GM21723 (cell line): ENCODE measurements around the gene SGO1.
A peak's percentile ranks its signal among the peaks of the same experiment; 100 is the strongest.

ENCODE experiments used
- ATAC-seq: cut with Tn5 transposase; IDR thresholded peaks from one replicate; pipeline ENCODE4 v1.9.1; 2021; ENCODE audit warnings: mild to moderate bottlenecking, moderate library complexity; ENCODE audit not compliant: unreplicated experiment

SGO1 gene

DNA sequence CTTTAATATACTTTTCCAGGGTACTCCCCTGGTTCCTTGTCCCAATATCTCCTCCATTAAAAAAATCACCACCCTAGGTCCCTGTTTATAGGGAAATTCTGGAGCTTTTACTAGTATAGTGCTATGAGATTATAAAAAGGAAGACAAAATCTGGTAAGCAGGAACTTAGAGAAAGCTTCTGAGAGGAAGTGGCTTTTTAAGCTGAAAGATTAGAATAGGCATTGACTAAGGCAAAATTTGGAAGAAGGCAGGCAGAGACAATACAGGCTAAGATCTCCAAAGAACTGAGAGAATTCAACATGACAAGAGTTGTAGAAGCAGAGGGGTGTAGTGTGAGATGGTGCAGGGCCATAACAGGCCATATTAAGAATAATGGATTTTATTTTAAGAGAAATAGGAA lies 25.8 kb downstream of the SGO1 start:
- no peak for ATAC-seq

DNA sequence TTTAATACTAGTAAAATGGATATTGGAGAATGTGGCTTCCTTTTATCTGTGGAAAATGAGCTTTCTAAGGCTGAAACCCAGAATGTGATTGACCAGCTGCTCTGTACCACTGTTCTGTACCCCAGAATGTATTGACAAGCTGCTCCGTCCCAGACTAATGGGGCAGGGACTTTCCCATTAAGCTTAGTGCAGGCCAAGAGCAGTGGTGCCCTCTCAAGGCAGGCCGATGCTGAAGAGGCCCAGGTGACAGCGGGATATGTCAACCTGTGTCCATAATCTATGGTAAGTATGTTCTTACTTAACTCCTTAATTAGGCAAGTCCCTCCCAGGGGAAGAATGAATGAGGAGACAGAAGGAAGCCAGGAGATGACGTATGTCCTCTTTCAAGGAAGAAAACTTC lies 31.1 kb downstream of the SGO1 start:
- no peak for ATAC-seq

DNA sequence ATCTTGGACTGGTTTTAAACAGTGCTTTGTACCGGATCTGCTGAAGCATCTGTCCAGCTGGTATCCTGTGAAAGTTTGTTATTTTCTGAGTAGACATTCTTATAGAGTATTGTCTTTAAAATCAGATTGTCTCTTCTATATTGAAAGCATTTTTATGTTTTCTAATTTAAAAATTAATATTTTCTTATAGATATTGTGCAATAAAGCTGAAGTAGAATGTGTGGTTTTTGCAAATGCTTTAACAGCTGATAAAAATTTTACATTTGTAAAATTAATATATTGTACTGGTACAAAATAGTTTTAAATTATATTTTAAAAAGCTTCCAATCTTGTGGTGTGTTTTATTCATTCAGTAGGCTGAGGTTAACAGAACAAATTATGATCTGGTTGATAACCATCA lies 31.9 kb downstream of the SGO1 start:
- no peak for ATAC-seq

DNA sequence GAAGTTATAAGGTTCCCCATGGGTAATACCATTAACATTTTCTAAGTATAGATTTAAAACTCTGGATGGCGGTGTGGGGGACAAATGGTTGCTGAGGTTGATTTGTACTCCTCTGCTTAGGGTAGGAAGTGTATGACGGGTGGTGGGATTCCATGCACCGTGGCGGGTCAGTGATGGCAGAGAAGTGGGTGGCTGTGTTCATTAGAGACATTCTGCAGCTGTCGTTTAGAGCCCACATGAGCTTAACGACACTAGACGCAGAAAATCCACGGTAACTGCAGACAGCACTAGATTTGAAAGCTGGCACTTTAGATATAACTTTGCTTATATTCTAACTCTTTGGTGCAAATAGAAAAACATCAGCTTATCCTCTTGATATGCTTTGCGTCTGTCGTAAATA lies 37.5 kb downstream of the SGO1 start:
- no peak for ATAC-seq

DNA sequence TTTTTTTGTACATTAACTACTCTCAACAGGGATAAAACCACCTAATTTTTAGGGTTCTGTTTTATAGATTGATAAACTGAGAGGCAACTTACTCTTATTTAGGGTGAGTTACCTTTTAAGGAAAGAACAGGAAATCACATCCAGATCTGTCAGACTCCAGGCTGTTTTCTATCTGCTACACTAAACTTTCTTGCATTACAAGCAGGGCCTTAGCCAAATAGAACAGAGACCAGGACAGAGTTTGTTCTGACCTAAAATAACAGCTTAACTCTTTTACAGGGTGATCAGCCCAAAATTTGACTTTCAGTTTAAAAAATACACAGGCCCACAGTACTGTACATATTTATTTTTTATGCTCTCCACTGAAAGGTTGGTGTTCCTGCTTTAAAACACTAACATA lies 38.6 kb downstream of the SGO1 start:
- ATAC-seq = no peak

DNA sequence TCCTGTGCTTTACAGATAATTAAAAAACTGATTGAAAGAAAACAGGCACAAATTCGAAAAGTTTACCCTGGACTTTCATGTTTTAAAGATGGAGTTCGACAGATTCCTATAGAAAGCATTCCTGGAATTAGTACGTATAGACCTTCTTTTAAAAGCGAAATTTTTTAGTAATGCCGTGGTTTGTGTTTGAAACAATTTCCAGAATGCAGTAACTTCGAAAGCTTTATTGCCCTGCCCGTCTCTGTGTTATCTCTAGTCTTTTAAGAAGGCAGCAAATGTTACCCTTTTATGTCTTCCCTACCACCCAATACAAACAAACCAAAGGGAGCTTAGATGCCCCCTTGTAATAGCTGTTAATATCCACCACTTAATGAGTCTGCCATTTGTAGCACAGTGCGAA lies 39.7 kb downstream of the SGO1 start:
- no peak for ATAC-seq

DNA sequence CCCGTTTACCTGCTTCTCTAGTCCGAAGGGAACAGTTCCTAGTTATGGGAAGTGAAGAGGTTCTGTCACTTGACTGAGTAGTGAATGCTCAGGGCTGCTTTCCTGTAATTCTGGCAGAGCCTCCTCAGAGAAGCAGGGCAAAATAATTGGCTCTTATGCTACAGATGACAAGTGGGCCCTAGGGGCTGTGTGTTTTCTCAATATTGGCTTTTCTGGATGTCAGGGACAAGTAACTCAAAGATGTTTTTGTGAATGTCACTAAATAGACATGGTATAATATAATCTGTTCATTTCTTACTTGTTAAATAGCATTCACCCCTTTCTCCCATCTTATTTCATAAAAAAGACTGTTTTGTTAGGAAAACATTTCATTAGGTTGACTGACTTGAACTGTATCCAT lies 40.1 kb downstream of the SGO1 start:
- no peak for ATAC-seq

DNA sequence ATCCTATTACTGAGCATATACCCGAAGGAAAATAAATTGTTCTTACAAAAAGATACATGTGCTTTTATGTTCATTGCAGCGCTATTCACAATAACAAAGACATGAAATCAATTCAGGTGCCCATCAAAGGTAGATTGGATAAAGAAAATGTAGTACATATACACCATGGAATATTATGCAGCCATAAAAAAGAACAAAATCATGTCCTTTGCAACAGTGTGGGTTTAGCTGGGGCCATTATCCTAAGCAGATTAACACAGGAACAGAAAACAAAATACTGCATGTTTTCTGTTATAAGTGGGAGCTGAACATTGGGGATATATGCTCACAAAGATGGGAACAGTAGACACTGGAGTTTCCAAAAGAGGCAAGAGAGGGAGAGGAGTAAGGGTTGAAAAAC lies 42.5 kb downstream of the SGO1 start:
- ATAC-seq = no peak

DNA sequence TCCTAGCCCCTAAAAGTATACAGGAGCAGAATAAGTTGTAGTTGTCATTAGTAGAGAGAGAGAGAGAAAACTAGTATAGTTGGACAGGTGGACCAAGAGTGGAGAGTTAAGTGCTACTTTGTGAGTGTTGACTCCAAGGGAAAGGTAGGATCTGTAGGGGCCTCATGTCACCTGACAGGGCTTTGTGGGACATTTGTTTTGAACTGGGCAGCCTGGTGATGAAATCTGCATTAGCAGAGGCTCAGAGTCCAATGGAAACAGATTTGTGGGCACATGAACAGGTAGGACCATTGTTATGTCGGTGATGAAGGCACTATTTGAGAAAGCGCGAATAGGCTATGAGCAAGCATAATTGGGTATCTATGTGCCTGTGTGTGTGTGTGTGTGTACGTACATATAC lies 43.5 kb downstream of the SGO1 start:
- ATAC-seq = no peak

DNA sequence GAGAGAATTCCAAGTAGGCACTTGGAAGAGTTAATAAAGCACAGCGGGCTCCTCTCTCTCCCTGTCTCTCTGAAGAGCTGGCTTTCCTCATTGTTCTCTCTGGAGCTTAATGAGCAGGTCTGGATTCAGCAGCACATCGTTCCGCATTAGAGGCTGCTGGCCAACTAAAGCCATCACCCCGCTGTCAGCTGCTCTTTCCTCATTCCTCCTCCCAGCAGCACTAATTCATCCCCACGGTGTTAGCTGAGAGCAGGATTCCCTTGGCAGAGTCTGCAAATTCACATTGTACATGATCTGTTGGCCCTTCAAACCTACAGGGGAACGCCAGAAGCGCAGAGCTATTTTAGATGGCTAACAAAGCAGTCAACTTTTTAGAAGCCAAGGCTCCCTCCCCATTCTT lies 44.2 kb downstream of the SGO1 start:
- ATAC-seq = no peak

DNA sequence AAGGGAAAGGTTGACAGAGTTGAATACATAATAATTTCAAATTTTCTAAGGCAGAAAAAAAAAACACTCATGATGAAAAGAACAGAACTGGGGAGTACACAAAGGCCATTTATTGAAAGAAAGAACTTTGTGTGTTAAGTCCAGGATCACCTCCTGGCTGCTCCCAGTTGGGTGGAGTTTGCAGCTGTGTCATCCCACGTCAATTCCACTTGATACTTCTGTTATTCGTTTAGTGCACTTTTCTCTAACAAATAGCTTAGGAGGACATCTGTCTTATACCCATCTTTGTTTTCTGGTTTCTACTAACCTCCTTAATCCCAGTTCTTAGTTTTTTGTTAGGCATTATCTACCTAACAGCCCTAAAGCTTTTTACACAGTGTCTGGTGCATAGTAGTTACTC lies 44.7 kb downstream of the SGO1 start:
- no peak for ATAC-seq

DNA sequence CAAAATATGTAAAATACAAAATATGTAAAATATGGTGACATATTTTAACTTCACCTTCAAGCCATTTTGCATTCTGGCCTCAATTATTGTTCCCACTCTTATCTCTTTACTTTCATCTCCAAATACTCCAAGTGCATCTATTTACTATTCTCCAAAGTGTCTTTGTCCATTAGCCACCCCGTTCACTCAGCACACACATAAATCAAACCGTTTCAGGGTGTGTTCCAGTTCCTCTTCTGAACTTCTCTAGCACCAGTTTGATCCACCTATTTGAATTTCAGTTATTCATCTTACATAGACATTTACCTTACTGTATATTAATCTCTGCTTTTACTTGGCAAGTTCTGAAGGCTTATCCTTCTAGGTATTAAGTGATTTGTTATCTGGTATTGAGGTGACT lies 45.1 kb downstream of the SGO1 start:
- ATAC-seq = no peak

DNA sequence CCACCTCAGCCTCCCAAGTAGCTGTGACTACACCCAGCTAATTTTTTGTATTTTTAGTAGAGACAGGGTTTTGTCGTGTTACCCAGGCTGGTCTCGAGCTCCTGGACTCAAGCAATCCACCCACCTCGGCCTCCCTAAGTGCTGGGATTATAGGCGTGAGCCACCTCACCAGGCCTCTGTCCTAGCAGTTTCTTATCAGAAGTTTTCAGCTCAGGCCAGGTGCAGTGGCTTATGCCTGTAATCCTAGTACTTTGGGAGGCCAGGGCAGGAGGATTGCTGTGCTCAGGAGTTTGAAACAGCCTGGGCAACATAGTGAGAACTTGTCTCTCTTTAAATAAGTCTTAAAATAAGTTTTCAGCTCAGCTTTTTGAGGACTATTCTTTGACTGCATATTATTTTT lies 48.4 kb downstream of the SGO1 start:
- no peak for ATAC-seq

DNA sequence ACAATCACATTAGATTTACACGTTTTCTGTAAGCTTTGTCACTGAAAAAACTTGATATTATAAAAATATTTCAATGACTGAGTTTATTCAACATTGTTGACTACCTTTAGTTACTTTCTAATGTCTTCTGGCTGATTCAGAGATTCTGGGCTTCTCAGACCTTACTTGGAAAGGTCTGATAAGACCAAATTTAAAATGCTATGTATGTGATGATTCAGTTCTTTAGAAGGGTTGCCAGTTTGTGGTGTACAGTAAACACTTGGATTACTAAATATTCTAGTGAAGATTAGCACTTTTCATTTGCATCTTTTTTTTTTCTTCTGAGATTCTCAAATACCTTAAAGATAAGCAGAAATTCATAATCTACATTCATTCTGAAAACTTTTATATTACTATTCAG lies 49.8 kb downstream of the SGO1 start:
- ATAC-seq = no peak

DNA sequence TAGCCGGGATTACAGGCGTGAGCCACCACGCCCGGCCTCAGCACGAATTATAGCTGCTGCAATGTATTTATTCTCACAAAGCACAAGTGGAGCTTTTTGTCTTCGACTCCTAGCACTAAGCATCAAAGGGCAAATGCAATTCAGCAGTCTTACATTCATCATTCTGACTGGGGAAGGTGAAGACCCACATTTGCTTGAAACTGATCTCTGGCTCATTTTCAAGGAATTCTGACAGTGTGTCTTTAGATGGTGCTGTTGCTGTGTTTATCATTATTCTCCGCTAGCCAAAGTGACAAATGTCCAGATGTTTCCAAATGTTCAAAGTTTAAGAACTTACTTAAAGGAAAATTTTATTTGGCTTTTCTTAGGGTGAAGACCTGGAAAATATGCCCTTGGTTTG lies 55.9 kb downstream of the SGO1 start:
- no peak for ATAC-seq

DNA sequence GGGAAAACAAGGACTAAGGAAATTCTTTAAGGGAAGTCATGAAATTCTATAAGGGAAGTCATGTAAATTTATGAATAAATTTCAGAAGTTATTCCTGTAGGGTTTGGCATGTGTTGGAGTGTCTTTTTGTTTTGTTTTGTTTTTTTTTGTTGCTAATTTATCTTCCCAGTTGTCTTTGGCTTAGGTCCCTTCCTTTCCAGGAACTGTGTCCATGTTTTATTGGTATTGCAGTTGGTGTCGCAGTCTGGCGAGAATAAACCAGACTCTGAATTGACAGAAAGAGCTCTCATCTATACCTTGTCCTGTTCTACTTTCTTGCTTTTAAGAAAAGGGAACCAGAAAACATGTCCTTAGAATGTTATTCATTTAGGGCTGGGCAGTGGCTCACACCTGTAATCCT lies 57.6 kb downstream of the SGO1 start:
- ATAC-seq = no peak

DNA sequence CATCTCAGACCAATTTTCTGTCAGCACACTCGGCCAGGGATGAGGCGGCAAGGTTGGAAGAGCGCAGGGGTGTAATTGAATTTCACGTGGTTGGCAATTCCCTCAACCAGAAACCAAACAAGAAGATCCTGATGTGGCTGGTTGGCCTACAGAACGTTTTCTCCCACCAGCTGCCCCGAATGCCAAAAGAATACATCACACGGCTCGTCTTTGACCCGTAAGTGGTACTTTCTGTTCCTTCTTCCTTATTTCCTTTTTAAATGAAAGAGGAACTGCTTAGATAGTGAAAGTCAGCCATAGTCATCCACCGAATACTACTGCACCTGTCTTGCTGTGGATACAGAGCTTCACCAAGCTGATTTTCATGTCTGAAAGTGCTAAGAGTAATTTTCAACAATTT lies 60.1 kb downstream of the SGO1 start:
- ATAC-seq = peak; percentile 100

DNA sequence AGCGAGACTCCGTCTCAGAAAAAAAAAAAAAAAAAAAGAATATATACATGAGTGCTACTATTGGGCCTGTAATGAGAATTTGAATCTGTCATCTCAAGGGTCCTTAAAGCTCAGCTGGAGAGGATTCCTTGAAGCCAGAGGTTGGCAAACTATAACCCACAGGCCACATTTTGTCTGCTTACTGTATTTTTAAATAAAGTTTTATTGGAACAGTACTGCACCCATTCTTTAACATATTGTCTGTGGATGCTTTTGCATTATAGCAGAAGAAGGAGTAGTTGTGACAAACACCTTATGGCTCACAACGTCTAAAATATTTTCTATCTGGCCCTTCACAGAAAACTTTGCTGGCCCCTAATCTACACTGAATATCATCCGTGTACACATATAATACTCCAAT lies 60.7 kb downstream of the SGO1 start:
- no peak for ATAC-seq

DNA sequence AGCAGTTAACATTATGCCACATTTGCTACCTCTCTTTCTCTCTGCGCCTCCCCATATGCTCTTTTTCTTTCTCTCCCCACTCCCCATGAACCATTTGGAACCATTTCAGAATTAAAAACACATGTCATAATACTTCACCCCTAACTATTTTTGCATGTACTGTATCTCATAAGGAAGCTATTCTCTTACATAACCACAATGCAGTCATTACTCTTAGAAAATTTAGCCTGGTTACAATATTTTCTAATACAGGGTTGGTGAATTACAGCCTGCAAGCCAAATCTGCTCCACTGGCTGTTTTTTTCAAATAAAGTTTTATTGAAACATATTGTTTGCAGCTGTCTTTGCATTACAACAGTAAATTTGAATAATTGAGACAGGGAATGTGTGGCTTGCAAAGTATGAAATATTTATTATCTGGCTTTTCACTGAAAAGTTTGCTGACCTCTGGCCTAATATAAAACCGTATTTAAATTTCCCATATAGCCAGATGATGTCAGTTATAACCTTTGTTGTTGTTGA lies 62.8 kb downstream of the SGO1 start:
- ATAC-seq = no peak

DNA sequence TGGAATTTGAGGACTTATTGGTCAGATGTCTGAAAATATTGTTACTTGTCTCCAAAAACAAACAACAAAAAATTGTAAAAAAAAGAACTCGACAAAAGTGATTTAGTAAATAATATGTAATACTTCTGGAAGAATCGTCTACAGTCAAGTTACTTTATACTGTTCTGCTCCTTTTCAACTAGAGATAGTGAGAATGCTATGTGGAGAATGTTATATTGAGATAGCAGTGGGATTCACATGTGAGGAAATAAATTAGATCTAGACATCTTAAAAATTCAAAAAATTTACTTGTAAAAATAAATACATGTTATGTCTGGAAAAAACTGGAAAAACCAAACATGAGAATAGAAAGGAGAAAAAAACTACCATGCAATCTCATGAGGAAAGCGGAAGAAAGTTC lies 64.9 kb downstream of the SGO1 start:
- ATAC-seq = no peak
